DOHH2 (cell line): ENCODE measurements around the gene SLCO3A1.

Source experiments
- EZH2phosphoT487 ChIP-seq: fragments of 200-600 bp; sonication (generic); IDR thresholded peaks from 2 replicates; pipeline ENCODE4 v1.6.1; 2017; ENCODE audit warnings: borderline replicate concordance, mild to moderate bottlenecking, antibody characterized with exemption, low read length, moderate library complexity, mixed read lengths
- TF ChIP-seq, protein P1 (sequence below): fragments of 200-600 bp; sonication (generic); IDR thresholded peaks from one replicate; pipeline ENCODE4 v1.5.1; 2014; ENCODE audit warnings: antibody characterized with exemption, mild to moderate bottlenecking, low read depth, low read length; ENCODE audit not compliant: poor library complexity, severe bottlenecking

DNA sequence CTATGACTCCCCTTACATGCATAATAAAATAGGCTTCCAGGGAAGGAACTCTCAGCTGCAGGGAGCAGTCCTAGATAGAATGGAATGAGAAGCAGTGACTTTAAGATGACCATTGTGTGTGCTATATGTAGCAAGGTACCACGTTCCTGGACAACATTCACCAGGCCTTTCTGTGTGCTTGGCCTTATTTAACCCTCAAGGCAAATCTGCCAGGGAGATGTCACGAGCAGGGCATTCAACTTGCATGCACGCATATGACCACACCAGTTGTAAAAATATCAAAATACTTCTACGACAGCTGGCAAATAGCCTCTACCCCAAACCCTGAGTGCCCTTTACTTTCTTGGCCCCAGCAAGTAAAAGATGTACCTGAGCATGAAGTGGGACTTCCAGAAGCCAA is 342.8 kb downstream of the SLCO3A1 start:
- TF ChIP-seq, protein P1, sequence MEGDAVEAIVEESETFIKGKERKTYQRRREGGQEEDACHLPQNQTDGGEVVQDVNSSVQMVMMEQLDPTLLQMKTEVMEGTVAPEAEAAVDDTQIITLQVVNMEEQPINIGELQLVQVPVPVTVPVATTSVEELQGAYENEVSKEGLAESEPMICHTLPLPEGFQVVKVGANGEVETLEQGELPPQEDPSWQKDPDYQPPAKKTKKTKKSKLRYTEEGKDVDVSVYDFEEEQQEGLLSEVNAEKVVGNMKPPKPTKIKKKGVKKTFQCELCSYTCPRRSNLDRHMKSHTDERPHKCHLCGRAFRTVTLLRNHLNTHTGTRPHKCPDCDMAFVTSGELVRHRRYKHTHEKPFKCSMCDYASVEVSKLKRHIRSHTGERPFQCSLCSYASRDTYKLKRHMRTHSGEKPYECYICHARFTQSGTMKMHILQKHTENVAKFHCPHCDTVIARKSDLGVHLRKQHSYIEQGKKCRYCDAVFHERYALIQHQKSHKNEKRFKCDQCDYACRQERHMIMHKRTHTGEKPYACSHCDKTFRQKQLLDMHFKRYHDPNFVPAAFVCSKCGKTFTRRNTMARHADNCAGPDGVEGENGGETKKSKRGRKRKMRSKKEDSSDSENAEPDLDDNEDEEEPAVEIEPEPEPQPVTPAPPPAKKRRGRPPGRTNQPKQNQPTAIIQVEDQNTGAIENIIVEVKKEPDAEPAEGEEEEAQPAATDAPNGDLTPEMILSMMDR: no peak
- no peak for TF ChIP-seq EZH2phosphoT487
